ENCODE results near the gene MGAT1.

- TF ChIP-seq, protein P1, sequence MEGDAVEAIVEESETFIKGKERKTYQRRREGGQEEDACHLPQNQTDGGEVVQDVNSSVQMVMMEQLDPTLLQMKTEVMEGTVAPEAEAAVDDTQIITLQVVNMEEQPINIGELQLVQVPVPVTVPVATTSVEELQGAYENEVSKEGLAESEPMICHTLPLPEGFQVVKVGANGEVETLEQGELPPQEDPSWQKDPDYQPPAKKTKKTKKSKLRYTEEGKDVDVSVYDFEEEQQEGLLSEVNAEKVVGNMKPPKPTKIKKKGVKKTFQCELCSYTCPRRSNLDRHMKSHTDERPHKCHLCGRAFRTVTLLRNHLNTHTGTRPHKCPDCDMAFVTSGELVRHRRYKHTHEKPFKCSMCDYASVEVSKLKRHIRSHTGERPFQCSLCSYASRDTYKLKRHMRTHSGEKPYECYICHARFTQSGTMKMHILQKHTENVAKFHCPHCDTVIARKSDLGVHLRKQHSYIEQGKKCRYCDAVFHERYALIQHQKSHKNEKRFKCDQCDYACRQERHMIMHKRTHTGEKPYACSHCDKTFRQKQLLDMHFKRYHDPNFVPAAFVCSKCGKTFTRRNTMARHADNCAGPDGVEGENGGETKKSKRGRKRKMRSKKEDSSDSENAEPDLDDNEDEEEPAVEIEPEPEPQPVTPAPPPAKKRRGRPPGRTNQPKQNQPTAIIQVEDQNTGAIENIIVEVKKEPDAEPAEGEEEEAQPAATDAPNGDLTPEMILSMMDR (IDR thresholded peaks at IDR 0.05): peak in 2 of 7 experiments; percentile 24 to 35
- no peak for TF ChIP-seq EP300 (IDR thresholded peaks at IDR 0.05)
- no peak for TF ChIP-seq POLR2A (IDR thresholded peaks at IDR 0.05)
- no peak for TF ChIP-seq POLR2AphosphoS5 (IDR thresholded peaks at IDR 0.05)
Measured at GRCh38 chr5:180799194-180799593, 3.4 kb downstream of the MGAT1 start.

Data from stomach (tissue), 4 donors.